Effector memory CD4-positive, alpha-beta T cell (primary cell): ENCODE measurements around the gene AATK.
A peak's percentile ranks its signal among the peaks of the same experiment; 100 is the strongest.

ENCODE experiments used
- DNase-seq, 3 donors: peaks; one replicate each; pipeline ENCODE4 v3.0.0-alpha.2; 2020
- H3K27ac ChIP-seq: 2 replicates; pipeline ENCODE4 v1.7.0; 2013; ENCODE audit warnings: mild to moderate bottlenecking, low read length, moderate library complexity; ENCODE audit not compliant: insufficient read depth, poor library complexity, severe bottlenecking
- H3K27me3 ChIP-seq: replicated peaks from 2 replicates; pipeline ENCODE4 v1.7.0; 2013; ENCODE audit warnings: mild to moderate bottlenecking, low read length; ENCODE audit not compliant: insufficient read depth, control insufficient read depth, poor library complexity, severe bottlenecking
- H3K36me3 ChIP-seq: 2 replicates; pipeline ENCODE4 v1.7.0; 2013; ENCODE audit warnings: mild to moderate bottlenecking, low read length, moderate library complexity; ENCODE audit not compliant: control insufficient read depth, insufficient read depth
- H3K4me1 ChIP-seq: 2 replicates; pipeline ENCODE4 v1.7.0; 2013; ENCODE audit warnings: low read length, mild to moderate bottlenecking; ENCODE audit not compliant: control insufficient read depth, insufficient read depth, poor library complexity, severe bottlenecking
- H3K4me3 ChIP-seq: 2 replicates; pipeline ENCODE4 v1.7.0; 2013; ENCODE audit warnings: low read length, low read depth, mild to moderate bottlenecking; ENCODE audit not compliant: insufficient read depth, poor library complexity, severe bottlenecking
- H3K9me3 ChIP-seq: 2 replicates; pipeline ENCODE4 v1.7.0; 2013; ENCODE audit warnings: mild to moderate bottlenecking, low read length, moderate library complexity; ENCODE audit not compliant: control insufficient read depth

Gene AATK

GRCh38 chr17:81094509-81095382 lies 71.3 kb downstream of the AATK start:
- peak overlapping the region; percentile 73 for H3K27ac ChIP-seq
- H3K4me1 ChIP-seq: peaks cover 49% of the 10 kb centered on the region
- no peaks in the 10 kb centered on the region for H3K36me3 ChIP-seq
- H3K27me3 ChIP-seq: no peaks in the 10 kb centered on the region
- peak; percentile 77 to 92 (median 78) for DNase-seq
- no peaks in the 10 kb centered on the region for H3K9me3 ChIP-seq
- H3K4me3 ChIP-seq: peak overlapping the region; percentile 25

- Histone ChIP-seq H3K9me3 (no peaks in the 10 kb centered on the region), H3K36me3 (no peaks in the 10 kb centered on the region), H3K4me1 (peaks cover 49% of the 10 kb centered on the region), H3K27me3 (no peaks in the 10 kb centered on the region), H3K4me3 (no peak overlapping the region), H3K27ac (peak overlapping the region; percentile 70)
- no peak for DNase-seq
These were observed 72.2 kb downstream of the AATK start for GRCh38 chr17:81093619-81094508.

DNA sequence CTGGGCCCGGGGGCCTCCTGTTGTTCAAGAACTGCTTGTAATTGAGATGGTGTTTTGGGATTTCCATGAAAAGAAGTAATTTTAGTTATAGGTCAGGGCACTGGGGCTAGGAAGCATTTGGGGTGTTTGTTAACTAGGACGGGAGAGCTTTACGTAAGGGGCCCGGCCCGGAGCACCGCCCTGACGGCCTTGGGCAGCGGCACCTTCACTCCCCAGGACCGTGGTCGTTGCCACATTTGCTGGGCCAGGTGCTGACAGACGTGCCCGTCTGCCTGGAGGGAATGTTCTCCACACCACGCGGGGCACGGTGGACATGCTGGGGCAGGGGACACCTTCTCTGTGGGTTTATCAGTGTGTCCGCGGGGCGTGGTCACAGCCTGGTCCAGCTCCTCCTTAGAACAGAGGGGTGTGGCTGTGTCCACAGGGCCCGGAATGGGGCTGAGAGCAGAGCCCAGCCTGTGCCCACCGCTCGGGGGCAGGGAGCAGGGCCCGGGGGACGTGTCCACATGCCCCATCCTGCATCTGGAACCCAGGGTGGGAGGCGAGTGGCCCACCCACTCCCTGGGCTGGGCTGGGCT lies 73.4 kb downstream of the AATK start:
- DNase-seq: no peak
- Histone ChIP-seq H3K27ac (no peak overlapping the region), H3K36me3 (no peaks in the 10 kb centered on the region), H3K27me3 (no peaks in the 10 kb centered on the region), H3K9me3 (no peaks in the 10 kb centered on the region), H3K4me1 (peaks cover 42% of the 10 kb centered on the region), H3K4me3 (no peak overlapping the region)

DNA sequence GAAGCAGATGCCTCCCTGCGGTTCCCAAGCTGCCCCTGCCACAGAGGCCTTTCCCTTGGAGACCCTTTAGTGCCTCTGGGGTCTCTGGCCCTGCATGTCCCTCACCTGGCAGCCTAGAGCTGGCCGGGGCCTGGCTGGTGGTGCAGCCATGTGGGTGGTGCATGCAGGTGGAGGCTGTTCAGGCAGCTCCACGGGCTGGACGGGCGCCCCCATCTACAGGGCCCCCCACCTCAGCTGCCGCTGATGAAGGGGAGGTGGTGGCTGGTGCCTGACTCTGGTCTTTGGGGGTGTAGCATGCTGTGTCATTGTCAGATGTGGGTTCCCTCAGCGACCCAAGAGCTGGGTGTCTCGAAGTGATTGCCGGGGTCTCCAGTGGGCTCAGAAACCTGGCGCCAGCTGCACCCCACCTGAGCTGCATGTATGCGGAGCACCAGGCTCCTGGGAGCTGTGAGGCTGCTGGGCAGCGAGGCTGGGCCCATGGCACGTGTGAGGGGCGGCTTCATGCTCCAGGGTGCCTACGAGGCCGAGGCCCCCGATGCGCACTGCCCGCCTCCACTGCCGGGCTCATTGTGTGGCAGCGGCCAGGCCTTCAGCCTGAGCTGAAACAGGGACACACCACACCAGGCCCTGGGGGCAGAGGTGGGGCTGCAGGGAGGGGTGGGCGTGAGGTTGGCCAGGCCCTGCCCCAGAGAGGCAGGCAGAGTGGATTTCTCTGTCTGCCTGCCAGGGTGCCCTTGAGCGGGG lies 74.1 kb downstream of the AATK start:
- H3K36me3 ChIP-seq: no peaks in the 10 kb centered on the region
- H3K4me1 ChIP-seq: peaks cover 36% of the 10 kb centered on the region
- DNase-seq: no peak

GRCh38 chr17:81091154-81091553 lies 74.9 kb downstream of the AATK start:
- Histone ChIP-seq H3K4me3 (no peak overlapping the region), H3K9me3 (no peaks in the 10 kb centered on the region), H3K27ac (no peak overlapping the region), H3K27me3 (no peaks in the 10 kb centered on the region), H3K4me1 (peaks cover 28% of the 10 kb centered on the region), H3K36me3 (no peaks in the 10 kb centered on the region)
- no peak for DNase-seq

More for the DNA sequence above, 74.1 kb downstream of the AATK start:
- Histone ChIP-seq H3K27me3 (no peaks in the 10 kb centered on the region), H3K27ac (no peak overlapping the region), H3K9me3 (no peaks in the 10 kb centered on the region), H3K4me3 (no peak overlapping the region)

GRCh38 chr17:81090361-81091136 lies 75.5 kb downstream of the AATK start:
- peak in 2 of 3 donors; percentile 11 to 18 for DNase-seq
- Histone ChIP-seq H3K9me3 (no peaks in the 10 kb centered on the region), H3K4me3 (no peak overlapping the region), H3K27me3 (no peaks in the 10 kb centered on the region), H3K4me1 (peaks cover 22% of the 10 kb centered on the region), H3K36me3 (no peaks in the 10 kb centered on the region), H3K27ac (no peak overlapping the region)

DNA sequence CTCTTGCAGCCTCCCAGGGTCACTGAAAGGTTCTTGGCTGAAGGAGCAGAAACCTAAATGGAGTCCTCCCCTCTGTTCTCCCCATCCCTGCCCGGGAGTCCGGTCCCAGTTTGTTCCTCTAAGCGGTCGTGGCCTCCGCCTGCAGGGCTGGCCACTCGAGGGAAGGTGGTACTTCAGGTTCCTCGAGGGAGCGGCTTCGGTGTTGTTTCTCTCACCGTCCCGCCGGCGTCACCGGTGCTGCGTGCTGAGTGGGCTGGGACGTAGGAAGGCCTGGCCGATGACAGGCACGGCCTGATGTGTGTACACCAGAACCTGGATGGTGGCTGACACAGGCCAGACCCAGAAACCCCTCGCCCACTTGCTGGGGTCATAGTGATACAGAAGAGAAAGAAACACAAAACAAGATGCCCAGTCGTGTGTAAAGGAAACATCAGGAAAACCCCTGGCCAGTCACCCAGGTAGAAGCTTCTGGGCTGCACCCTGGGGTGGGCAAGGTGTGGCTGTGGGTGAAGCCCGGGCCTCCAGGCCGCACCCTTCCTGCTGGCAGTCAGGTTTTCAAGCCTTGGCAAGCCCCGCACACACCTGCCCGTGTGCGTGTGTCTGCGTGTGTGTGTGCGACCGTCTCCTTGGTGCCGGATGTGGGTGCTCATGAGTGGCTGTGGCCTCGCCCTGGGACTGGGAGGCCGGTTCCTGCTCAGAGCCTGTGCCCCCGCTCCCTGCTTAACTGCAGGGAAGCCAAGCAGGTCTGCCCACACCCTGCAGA lies 79.1 kb downstream of the AATK start:
- no peaks in the 10 kb centered on the region for H3K36me3 ChIP-seq

DNA sequence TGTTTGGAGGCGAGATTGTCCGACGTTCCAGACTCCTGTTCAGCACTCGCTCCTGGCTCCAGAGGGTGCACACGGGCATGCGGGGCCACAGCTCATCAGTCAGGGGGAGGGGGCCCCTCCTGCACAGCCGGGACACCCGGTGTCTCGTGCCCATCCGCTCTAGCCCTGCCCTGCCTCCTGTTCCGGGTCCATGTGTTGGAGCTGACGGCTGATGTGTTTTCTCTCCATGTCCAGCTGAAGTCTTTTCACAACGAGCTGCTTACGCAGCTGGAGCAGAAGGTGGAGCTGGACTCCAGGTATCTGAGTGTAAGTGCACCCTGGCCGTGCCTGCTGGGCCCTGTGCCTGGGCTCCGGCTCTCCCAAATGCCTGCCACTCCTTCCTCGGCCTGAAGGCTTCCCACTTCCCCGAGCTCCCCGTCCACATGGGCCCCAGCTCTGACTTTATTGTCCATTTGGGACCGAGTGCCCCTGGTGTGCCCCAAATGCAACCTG lies 80.6 kb downstream of the AATK start:
- no peaks in the 10 kb centered on the region for H3K36me3 ChIP-seq
- no peaks in the 10 kb centered on the region for H3K27me3 ChIP-seq
- no peak overlapping the region for H3K27ac ChIP-seq

More for the DNA sequence above, 79.1 kb downstream of the AATK start:
- H3K27ac ChIP-seq: no peak overlapping the region
- no peaks in the 10 kb centered on the region for H3K9me3 ChIP-seq
- no peaks in the 10 kb centered on the region for H3K27me3 ChIP-seq
- H3K4me3 ChIP-seq: no peak overlapping the region
- H3K4me1 ChIP-seq: peaks cover 9% of the 10 kb centered on the region
- DNase-seq: no peak

More for the DNA sequence above, 80.6 kb downstream of the AATK start:
- no peak for DNase-seq
- Histone ChIP-seq H3K4me1 (peaks cover 6% of the 10 kb centered on the region), H3K9me3 (no peaks in the 10 kb centered on the region), H3K4me3 (no peak overlapping the region)
